C1 segment of cervical spinal cord (tissue), 14 donors: ENCODE data around the gene TCP11L1.
"Not testable (repeated sequence)": the region's sequence is repeated elsewhere in the genome, so short reads cannot be mapped to it uniquely, and the experiment has no call there.

ENCODE experiments used
- DNase-seq, 14 donors: peaks; one replicate each; lab custom pipeline; 2025; lab: John Stamatoyannopoulos, UW

TCP11L1 gene

DNA sequence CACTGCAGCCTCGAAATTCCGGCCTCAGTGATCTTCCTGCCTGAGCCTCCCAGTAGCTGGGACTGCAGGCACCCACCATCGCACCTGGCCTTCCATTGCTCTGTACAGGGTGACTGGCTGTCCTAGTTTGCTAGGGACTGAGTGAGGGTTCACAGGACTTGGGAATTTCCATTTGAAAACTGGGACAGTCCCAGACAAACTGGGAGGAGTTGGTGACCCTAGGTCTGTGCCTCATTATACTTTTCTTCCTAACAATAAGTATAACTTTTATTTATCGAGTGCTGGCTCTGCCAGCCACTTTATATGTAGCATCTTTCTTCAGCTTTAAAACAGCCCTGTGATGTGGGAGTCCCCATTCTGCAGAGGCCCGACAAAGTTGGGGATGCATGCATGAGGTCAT lies 25.5 kb downstream of the TCP11L1 start:
- no peak for DNase-seq

DNA sequence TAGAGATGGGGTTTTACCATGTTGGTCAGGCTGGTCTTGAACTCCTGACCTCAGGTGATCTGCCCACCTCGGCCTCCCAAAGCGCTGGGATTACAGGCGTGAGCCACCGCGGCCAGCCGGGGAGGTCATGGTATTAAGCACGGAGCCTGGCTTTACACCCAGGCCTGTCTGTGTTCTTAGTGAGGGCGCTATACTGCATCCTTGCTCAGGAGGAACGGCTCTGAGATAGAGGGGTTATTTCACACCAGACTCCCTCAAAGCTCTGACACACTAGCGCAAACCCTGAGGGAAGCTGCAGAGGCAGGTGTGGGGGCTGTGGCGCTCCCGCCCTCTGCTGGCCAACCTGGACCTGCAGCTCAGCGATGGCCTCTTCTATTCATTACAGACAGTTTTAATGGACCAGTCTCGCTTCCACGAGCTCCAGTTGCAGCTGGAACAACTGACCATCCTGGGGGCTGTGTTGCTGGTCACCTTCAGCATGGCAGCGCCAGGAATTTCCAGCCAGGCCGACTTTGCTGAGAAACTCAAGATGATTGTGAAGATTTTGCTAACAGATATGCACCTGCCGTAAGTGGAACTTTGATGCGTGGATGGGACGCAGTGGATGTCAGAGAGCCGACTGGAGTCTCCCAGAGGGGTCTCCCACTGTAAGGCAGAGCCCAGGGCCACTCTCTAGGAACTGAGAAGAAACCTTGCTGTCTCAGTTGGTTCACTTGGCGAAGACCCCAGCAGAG lies 26.2 kb downstream of the TCP11L1 start:
- DNase-seq: peak in 10 of 14 donors; percentile 8 to 46 (median 18)

DNA sequence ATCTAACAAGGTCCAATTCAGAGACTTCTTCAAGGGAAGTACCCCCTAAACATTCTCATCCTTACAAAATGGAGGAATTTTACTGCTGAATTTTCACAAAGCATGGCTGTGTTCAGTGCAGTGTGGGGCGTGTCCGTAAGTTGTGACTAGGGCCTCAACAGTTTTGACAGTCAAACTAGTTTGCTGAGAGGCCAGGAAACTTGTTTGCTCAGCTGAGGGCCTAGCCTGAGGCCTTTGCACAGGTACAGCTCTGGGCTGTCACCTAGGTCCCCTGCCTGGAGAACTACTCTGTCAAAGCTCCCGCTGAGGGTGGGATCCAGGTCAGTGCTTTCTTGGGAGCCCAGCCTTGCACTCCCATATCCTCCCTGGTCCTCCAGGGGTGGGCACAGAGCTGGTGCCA lies 27.9 kb downstream of the TCP11L1 start:
- DNase-seq: no peak

DNA sequence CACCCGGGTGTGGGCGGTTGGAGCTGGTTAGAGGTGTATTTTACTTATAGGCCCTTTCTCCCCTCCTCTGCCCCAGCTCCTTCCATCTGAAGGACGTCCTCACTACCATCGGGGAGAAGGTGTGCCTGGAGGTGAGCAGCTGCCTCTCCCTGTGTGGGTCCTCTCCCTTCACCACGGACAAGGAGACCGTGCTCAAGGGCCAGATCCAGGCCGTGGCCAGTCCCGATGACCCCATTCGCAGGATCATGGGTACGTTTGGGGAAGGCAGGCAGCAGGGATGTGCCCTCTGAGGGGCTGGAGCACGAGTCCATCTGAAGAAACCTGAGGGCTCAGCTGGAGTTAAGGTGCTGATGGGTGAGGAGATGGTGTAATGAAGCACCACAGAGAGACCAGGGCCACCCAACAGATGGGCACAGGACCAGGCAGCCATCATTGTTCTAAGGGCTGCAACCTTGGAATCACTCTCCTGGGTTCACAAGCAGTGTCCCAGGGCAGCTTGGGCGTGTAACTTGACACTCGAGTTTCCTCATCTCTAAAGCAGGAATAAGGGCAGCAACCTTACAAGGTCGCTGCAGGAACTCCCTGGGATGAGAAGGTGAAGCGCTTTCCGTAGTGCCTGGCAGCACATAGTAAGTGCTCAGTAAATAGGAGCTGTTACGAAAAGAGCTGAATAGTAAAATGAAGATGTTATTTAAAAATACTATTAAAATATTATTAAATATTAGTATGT lies 29.4 kb downstream of the TCP11L1 start:
- DNase-seq: no peak

- DNase-seq: no peak
These were observed 33.1 kb downstream of the TCP11L1 start for GRCh38 chr11:33072465-33072864.

DNA sequence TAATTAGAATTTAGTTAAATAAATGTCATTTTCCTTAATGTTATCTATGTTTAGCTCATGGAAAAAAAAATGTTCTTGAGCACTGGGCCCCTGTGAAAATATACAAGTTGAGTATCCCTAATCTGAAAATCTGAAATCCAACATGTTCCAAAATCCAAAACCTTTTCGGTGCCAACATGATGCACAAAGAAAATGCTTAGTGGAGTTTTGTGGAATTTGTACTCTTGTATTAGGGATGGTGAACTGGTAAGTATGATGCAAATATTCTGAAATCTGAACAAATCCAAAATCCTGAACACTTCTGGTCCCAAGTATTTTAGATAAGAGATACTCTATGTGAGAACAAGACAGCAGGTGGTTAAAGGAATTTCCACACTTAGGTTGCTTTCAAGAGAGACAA lies 44.5 kb downstream of the TCP11L1 start:
- DNase-seq: no peak

DNA sequence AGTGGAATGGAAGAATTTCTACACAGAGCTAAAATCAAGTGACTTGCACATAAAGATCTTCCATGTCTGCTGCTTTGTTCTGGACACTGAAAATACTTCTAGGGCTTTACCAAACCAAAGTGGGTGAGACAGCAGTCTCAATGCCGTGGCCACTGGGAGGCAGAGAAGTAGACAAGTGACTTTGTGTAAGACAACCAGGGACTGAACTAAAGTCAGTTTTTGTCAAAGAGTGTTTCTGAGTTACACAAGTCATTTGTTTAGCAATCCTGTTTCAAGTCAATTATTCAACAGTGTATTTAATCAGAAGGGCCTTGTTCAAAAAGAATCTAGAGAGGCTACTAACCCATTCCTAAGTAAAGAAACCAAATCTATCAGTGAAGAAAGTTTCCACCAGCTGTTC lies 46.6 kb downstream of the TCP11L1 start:
- DNase-seq: no peak

- DNase-seq: no peak
These were observed 50.4 kb downstream of the TCP11L1 start for GRCh38 chr11:33089776-33090175.

DNA sequence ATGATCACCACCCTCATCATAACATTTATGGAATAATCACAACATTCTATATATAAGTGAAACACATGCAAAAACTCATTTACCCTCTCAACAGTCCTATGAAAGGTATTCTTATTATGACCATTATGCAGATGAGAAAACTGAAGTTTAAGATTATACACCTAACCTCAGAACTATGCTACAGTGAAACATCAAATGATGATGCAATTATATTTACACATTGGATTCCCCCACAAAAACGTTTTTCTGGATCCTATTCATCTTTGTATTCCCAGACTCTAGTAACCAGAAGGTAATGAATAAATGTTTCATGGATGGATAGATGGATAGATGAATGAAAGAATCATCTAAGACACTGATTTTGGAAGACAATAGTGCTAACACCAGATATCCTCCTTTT lies 54.8 kb downstream of the TCP11L1 start:
- no peak for DNase-seq

DNA sequence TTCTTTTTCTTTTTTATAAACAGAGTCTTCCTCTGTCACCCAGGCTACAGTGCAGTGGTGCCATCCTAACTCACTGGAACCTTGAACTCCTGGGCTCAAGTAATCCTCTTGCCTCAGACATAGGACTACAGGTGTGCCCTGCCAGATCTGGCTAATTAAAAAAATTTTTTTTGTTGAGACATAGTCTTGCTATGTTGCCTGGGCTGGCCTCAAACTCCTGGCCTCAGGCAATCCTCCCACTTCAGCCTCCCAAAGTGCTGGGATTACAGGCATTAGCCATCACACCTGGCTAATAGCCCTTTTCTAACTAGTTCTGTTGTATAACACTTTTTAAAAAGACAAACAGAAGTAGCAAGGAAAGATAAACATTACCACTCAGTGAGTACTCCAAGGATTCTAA lies 64.5 kb downstream of the TCP11L1 start:
- DNase-seq: no peak

DNA sequence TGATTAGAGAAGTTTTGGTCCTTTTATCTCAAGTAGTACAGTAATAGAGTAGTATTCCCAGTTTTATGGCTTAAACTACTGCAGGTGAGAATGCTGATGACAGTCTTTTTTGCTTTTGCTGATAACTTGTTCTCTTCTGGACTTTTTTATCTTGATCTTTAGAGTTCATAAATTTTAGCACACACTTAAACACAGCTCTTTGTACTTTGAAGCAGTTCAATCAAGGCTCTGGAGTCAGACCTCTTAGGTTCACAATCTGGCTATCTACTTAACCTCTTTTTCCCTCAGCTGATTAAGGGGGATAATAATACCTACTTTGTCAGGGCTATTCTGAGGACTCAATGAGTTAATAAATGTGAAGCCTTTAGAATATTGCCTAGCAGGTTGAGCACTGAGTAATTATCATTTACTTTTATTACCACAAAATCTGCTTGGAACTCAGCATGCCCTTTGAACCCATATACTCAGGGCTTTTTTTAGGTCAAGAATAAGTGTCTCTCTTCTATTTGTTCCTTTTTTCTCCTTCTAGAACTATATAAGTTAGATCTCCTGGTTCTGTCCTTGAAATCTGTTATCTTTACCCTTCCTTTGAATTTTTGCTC lies 70.0 kb downstream of the TCP11L1 start:
- no peak for DNase-seq

- DNase-seq: no peak
These were observed 70.7 kb downstream of the TCP11L1 start for GRCh38 chr11:33110083-33110482.

GRCh38 chr11:33116535-33116934 lies 77.2 kb downstream of the TCP11L1 start:
- DNase-seq: no peak

DNA sequence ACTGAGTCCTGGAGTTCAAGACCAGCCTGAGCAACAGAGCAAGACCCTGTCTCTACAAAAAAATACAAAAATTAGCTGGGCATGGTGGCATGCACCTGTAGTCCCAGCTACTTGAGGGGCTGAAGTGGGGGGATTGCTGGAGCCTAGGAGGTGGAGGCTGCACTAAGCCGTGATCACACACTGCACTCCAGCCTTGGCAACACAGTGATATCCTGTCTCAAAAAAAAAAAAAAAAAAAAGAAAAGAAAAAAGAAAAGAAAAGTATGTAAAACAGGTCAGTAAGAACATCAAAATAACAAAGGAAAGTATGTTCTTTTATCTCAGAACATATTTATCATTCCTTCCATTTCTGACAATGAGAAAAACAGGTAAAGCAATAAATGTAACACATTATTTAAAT lies 83.3 kb downstream of the TCP11L1 start:
- DNase-seq: not testable (repeated sequence)
